RWPE2 (cell line): ENCODE results near the gene SHC4.

Experiments
- ATAC-seq: fragments of 200-7000 bp; cut with Tn5 transposase; 3 replicates; pipeline ENCODE4 v1.9.1; 2021; ENCODE audit warnings: low read depth
- DNase-seq: peaks from one replicate; pipeline ENCODE4 v3.0.0-alpha.2; 2020; ENCODE audit warnings: low spot score
- H3K27ac ChIP-seq: fragments of 450-650 bp; 2 replicates; pipeline ENCODE4 v1.5.1; 2017; ENCODE audit warnings: mild to moderate bottlenecking; ENCODE audit not compliant: poor library complexity, severe bottlenecking
- H3K27me3 ChIP-seq: fragments of 250-450 bp; sonication (Bioruptor Pico); 2 replicates; pipeline ENCODE4 v1.5.1; 2021; ENCODE audit warnings: mild to moderate bottlenecking, moderate library complexity; ENCODE audit not compliant: insufficient read depth, poor library complexity, severe bottlenecking
- H3K36me3 ChIP-seq: fragments of 250-450 bp; sonication (Bioruptor Pico); 2 replicates; pipeline ENCODE4 v1.5.1; 2020; ENCODE audit warnings: low read depth, mild to moderate bottlenecking, moderate library complexity
- H3K4me1 ChIP-seq: fragments of 250-450 bp; sonication (Bioruptor Pico); 2 replicates; pipeline ENCODE4 v1.5.1; 2021; ENCODE audit warnings: mild to moderate bottlenecking, moderate library complexity; ENCODE audit not compliant: insufficient read depth, poor library complexity, severe bottlenecking
- H3K4me3 ChIP-seq: fragments of 250-450 bp; sonication (Bioruptor Pico); 2 replicates; pipeline ENCODE4 v1.5.1; 2021; ENCODE audit warnings: mild to moderate bottlenecking, moderate library complexity; ENCODE audit not compliant: severe bottlenecking
- H3K9me3 ChIP-seq: fragments of 250-450 bp; sonication (Bioruptor Pico); 2 replicates; pipeline ENCODE4 v1.5.1; 2021; ENCODE audit warnings: mild to moderate bottlenecking, moderate library complexity; ENCODE audit not compliant: severe bottlenecking
- TF ChIP-seq, protein P1 (sequence below): fragments of 450-650 bp; IDR thresholded peaks from one replicate; pipeline ENCODE4 v1.5.1; 2017; ENCODE audit warnings: mild to moderate bottlenecking, moderate library complexity; ENCODE audit not compliant: poor library complexity, severe bottlenecking

SHC4 gene

DNA sequence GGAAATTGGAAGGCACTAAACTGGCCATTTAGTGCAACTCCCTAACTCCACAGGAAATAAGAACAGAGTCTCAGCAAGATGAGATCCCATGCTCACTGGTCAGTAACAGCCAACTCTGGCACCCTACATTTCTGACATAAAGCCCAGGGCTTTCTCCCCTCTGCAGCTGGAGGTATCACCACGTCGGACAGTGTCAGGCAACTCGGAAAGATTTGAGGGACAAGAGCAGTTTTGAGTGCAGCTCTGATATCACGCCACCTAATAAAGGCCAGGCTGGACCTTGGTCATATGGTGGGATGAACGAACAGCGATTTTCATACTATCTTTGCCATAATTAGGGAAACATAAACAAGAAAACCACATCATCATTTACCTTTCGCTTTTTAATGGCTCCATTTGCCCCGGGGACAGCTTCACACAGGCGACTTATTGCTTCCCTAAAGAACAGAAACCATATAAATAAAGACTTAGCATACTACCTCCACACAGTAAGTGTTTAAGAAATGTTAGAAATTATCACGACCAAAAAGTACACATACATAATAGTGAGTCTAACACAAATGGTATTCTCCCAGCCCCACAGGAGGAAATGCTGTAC, 73.2 kb downstream of the SHC4 start:
- Histone ChIP-seq H3K4me1 (peaks cover 15% of the 10 kb centered on the region), H3K36me3 (no peaks in the 10 kb centered on the region), H3K27me3 (no peaks in the 10 kb centered on the region), H3K9me3 (no peaks in the 10 kb centered on the region), H3K27ac (no peak overlapping the region), H3K4me3 (no peak overlapping the region)
- TF ChIP-seq, protein P1, sequence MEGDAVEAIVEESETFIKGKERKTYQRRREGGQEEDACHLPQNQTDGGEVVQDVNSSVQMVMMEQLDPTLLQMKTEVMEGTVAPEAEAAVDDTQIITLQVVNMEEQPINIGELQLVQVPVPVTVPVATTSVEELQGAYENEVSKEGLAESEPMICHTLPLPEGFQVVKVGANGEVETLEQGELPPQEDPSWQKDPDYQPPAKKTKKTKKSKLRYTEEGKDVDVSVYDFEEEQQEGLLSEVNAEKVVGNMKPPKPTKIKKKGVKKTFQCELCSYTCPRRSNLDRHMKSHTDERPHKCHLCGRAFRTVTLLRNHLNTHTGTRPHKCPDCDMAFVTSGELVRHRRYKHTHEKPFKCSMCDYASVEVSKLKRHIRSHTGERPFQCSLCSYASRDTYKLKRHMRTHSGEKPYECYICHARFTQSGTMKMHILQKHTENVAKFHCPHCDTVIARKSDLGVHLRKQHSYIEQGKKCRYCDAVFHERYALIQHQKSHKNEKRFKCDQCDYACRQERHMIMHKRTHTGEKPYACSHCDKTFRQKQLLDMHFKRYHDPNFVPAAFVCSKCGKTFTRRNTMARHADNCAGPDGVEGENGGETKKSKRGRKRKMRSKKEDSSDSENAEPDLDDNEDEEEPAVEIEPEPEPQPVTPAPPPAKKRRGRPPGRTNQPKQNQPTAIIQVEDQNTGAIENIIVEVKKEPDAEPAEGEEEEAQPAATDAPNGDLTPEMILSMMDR = no peak
- ATAC-seq (no peak), DNase-seq (no peak)

DNA sequence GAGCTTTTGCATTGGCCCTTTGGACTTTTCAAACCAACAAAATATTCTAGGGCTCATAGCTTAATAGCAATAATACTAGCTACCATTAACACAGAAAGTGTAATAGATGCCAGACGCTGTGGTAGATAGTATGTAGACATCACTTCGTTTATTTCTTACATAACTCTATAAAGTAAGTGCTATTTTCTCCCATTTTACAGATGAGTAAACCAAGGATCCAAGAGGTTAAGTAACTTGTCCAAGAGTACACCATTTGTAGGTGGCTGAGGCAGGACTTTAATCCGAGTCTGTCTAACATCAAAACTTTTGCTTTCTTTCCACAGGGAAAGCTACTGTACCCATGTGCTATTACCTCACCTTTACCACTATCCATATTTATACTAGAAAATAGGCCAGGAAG, 73.8 kb downstream of the SHC4 start:
- Histone ChIP-seq H3K9me3 (no peaks in the 10 kb centered on the region), H3K4me3 (no peak overlapping the region), H3K27me3 (no peaks in the 10 kb centered on the region), H3K27ac (no peak overlapping the region), H3K4me1 (peaks cover 15% of the 10 kb centered on the region), H3K36me3 (no peaks in the 10 kb centered on the region)
- DNase-seq (no peak), ATAC-seq (no peak)
- TF ChIP-seq, protein P1 = no peak

DNA sequence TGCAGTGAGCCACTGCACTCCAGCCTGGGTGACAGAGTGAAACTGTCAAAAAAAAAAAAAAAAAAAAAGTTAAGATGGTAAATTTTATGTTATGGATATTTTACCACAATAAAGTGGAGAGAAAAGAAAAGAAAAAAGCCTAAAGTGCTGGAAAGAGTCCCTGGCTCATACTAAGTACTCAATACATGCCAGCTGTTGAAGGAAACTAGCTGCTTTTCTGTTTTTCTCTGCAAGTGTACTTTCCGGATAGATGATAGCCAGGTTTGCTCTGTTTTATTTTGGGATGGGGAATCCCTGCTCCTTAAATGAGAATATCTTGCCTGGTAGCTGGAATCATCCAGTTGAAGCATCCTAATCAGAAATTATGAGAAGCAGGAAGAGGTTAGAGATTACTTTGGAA, 74.9 kb downstream of the SHC4 start:
- no peaks in the 10 kb centered on the region for H3K36me3 ChIP-seq
- no peaks in the 10 kb centered on the region for H3K9me3 ChIP-seq
- H3K27ac ChIP-seq = no peak overlapping the region
- no peak overlapping the region for H3K4me3 ChIP-seq
- H3K4me1 ChIP-seq = peaks cover 15% of the 10 kb centered on the region
- ATAC-seq = peak; percentile 30; the same call in 1 of the 3 replicates
- DNase-seq = no peak
- H3K27me3 ChIP-seq = no peaks in the 10 kb centered on the region
- TF ChIP-seq, protein P1 = no peak

DNA sequence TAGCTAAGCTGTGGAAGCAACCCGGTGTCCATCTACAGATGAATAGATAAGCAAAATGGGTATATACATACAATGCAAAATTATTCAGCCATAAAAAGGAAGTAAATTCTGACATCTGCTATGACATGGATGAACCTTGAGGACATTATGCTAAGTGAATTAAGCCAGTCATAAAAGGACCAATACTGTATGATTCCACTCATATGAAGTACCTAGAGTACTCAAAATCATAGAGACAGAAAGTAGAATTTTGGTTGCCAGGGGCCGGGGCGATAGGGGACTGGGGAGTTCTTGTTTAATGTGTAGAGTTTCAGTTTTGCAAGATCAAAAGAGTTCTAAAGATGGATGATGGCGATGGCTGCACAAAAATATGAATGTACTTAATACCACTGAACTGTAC, 75.5 kb downstream of the SHC4 start:
- peaks cover 15% of the 10 kb centered on the region for H3K4me1 ChIP-seq
- no peaks in the 10 kb centered on the region for H3K36me3 ChIP-seq
- H3K9me3 ChIP-seq = no peaks in the 10 kb centered on the region
- no peak overlapping the region for H3K4me3 ChIP-seq
- DNase-seq (no peak), ATAC-seq (no peak)
- no peaks in the 10 kb centered on the region for H3K27me3 ChIP-seq
- TF ChIP-seq, protein P1 = no peak
- no peak overlapping the region for H3K27ac ChIP-seq

DNA sequence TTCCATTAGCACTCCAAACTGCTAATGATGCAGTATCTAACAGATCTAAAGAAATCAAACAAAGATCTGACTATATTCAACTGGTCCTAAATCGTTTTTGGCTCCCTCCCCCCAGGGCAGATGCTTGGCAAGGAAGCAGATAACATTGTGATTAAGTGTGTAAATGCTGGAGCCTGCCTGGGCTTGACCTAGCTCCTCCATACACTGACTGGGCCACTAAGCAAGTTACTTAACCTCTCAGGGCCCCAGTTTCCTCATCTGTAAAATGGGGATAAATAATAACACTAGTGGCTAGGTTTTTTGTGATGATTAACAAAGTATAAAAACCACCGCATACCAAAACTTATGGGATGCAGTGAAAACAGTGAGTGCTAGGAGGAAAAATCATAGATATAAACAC, 76.6 kb downstream of the SHC4 start:
- no peaks in the 10 kb centered on the region for H3K36me3 ChIP-seq
- no peak overlapping the region for H3K4me3 ChIP-seq
- peaks cover 15% of the 10 kb centered on the region for H3K4me1 ChIP-seq
- no peak overlapping the region for H3K27ac ChIP-seq
- DNase-seq = no peak
- no peak for ATAC-seq
- no peaks in the 10 kb centered on the region for H3K27me3 ChIP-seq
- TF ChIP-seq, protein P1 = no peak
- no peaks in the 10 kb centered on the region for H3K9me3 ChIP-seq
